CD8-positive, alpha-beta memory T cell (primary cell): Measurements from ENCODE around the gene B4GAT1. TPM values are rescaled to one million over a fixed set of nuclear protein-coding genes. Genes with fewer than 3 reads are reported as not detected.
A peak's percentile ranks its signal among the peaks of the same experiment; 100 is the strongest.

ENCODE experiments used
- CTCF ChIA-PET: fragments of 350-600 bp; sonication (Branson Sonifier 250); formaldehyde crosslinking; loops from one replicate; lab custom pipeline; 2021; ENCODE audit warnings: antibody characterized with exemption; lab: Charles Lee
- POLR2A ChIA-PET: fragments of 350-600 bp; sonication (Branson Sonifier 250); formaldehyde crosslinking; loops from one replicate; lab custom pipeline; 2021; ENCODE audit warnings: antibody characterized with exemption; lab: Charles Lee
- DNase-seq, 5 donors: peaks; one replicate each; pipeline versions ENCODE4 v3.0.0 to v3.0.0-alpha.2; 2020 to 2022; ENCODE audit warnings: mixed read lengths in 1 of 5
- H3K27ac ChIP-seq: one replicate; pipeline ENCODE4 v1.7.0; 2013; ENCODE audit warnings: low read depth, mild to moderate bottlenecking, low read length, moderate library complexity
- H3K27me3 ChIP-seq: 2 replicates; pipeline ENCODE4 v1.7.0; 2013; ENCODE audit warnings: low read length, mild to moderate bottlenecking; ENCODE audit not compliant: insufficient read depth, poor library complexity, severe bottlenecking
- H3K36me3 ChIP-seq: 2 replicates; pipeline ENCODE4 v1.7.0; 2013; ENCODE audit warnings: mild to moderate bottlenecking, low read length, moderate library complexity; ENCODE audit not compliant: insufficient read depth
- H3K4me1 ChIP-seq: 2 replicates; pipeline ENCODE4 v1.7.0; 2013; ENCODE audit warnings: mild to moderate bottlenecking, low read length, moderate library complexity; ENCODE audit not compliant: insufficient read depth
- H3K4me3 ChIP-seq: 2 replicates; pipeline ENCODE4 v1.7.0; 2013; ENCODE audit warnings: mild to moderate bottlenecking, low read length
- H3K9me3 ChIP-seq: 2 replicates; pipeline ENCODE4 v1.7.0; 2013; ENCODE audit warnings: mild to moderate bottlenecking, low read length
- H3K27ac Mint-ChIP-seq, 8 donors: one replicate each; pipeline ENCODE4 v1.8.0; 2020 to 2021; ENCODE audit warnings: mixed read lengths in 8 of 8, mild to moderate bottlenecking in 6 of 8, inconsistent platforms in 3 of 8, moderate library complexity in 3 of 8
- H3K27me3 Mint-ChIP-seq, 2 donors: one replicate each; pipeline ENCODE4 v1.8.0; 2020 to 2021; ENCODE audit warnings: mixed read lengths in 2 of 2, mild to moderate bottlenecking in 1 of 2, moderate library complexity in 1 of 2
- H3K36me3 Mint-ChIP-seq, 3 donors: one replicate each; pipeline ENCODE4 v1.8.0; 2020 to 2021; ENCODE audit warnings: mixed read lengths in 3 of 3, inconsistent platforms in 1 of 3, mild to moderate bottlenecking in 1 of 3
- H3K4me1 Mint-ChIP-seq, 3 donors: one replicate each; pipeline ENCODE4 v1.8.0; 2020 to 2021; ENCODE audit warnings: mixed read lengths in 3 of 3, inconsistent platforms in 1 of 3, mild to moderate bottlenecking in 1 of 3
- H3K4me3 Mint-ChIP-seq, 7 donors: one replicate each; pipeline ENCODE4 v1.8.0; 2020 to 2021; ENCODE audit warnings: mixed read lengths in 7 of 7, mild to moderate bottlenecking in 6 of 7, moderate library complexity in 4 of 7, inconsistent platforms in 2 of 7
- H3K9me3 Mint-ChIP-seq, 5 donors: one replicate each; pipeline ENCODE4 v1.8.0; 2020 to 2022; ENCODE audit warnings: mixed read lengths in 5 of 5, mild to moderate bottlenecking in 3 of 5, moderate library complexity in 2 of 5, inconsistent platforms in 1 of 5
- polyA plus RNA-seq: library from polyadenylated mRNA; unstranded; fragments of 300-500 nt; fragmentation: Illumina TruSeq; gene quantifications from one replicate; pipeline ENCODE4 v1.2.3, GENCODE V29; 2021
- total RNA-seq, 2 experiments: library from RNA; stranded (reverse); gene quantifications; one replicate each; pipeline ENCODE4 v1.2.3, GENCODE V29; 2021

The B4GAT1 gene
- total and polyA plus RNA-seq, 3 experiments from 2014 or later: 11.1 to 13.3 (median 13.0) TPM

DNA sequence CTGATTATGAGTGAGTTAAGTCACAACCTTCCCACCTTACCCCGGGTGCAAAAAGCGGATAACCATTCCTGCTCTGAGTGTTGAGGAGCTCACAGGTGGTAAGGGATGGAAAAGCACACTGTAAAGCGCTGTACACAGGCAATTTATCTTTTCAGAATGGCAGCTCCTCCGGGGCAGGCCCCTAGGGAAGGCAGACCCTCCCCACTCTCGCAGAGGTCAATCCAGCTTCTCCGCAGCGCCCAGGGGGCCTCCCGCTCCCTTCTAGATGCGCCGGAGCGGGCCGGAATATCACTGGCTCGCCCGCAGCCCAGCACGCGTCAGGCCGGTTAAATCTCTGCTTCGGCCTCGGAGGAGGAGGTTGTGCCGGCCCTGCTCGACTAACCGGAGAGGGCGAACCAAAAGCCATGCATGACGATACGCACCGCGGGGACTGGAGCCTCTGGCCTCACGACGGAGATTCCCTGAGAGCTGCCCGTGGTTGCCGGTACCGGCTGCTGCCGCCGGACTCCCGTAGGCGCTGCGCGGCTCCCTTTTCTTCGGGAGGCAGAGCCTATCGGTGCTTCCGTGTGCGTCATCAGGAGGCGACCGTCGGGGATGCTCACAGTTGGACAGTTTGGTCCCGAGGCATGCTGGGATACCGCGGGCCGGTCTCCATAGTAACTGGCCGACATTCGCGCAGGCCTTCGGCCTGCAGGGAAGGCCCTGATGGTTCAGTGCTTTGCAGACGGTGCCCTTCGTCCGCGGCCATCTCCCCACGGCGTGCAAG is 2.7 kb downstream of the B4GAT1 start, which contains the start of gene BRMS1:
Gene BRMS1, minus strand, starts transcription at position 555 of the 766 bp plus-strand sequence. CDS start 2,870 bp downstream, outside the sequence.
- POLR2A ChIA-PET: interaction anchor here (0.6 to 1.8 kb wide), 6 partner anchors 18 to 498 kb away, joined by 3 to 8 read pairs (median 6); partner anchors contain the start of genes CD248, RBM4 and SLC29A2
- peak within 1 kb of the TSS; percentile 96 to 99 (median 98) for H3K27ac Mint-ChIP-seq
- Histone ChIP-seq H3K36me3 (peaks cover 22% of the 10 kb centered on the region), H3K27me3 (no peaks in the 10 kb centered on the region), H3K4me1 (peaks cover 45% of the 10 kb centered on the region), H3K9me3 (no peaks in the 10 kb centered on the region), H3K4me3 (peak within 1 kb of the TSS; percentile 96), H3K27ac (peak within 1 kb of the TSS; percentile 92)
- H3K36me3 Mint-ChIP-seq: peaks cover 4 to 49% (median 8%) of the 10 kb centered on the region in 3 donors
- peak within 1 kb of the TSS; percentile 96 to 100 (median 97) for H3K4me3 Mint-ChIP-seq
- CTCF ChIA-PET: interaction anchor here (0.7 to 8.6 kb wide), 9 partner anchors 8 to 44 kb away, joined by 3 to 72 read pairs (median 6); partner anchors contain the start of genes RIN1 and SLC29A2
- peaks cover 43 to 65% (median 50%) of the 10 kb centered on the region in 3 donors for H3K4me1 Mint-ChIP-seq
- peak; percentile 92 to 98 (median 94) for DNase-seq
- H3K9me3 Mint-ChIP-seq: peaks cover 0 to 4% (median 0%) of the 10 kb centered on the region in 5 donors
- H3K27me3 Mint-ChIP-seq: peaks cover 0 to 10% of the 10 kb centered on the region in 2 donors

DNA sequence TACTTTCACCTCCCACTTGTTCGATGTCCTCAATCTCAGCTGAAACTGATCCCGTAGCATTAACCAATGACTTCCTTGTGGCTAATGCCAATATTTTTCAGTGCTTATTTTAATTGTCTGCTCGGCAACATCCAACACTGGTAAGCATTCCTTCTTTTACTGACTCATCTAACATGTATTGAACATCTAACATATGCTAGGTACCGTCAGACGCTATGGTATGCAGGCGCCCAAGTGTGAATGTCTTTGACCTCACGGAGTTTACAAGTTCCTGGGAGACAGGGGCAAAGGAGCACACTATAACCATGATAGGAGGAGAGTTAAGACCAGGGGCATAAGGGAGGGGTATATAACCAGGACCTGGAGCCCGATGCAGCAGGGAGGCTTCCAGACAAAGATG is 4.3 kb downstream of the B4GAT1 start:
- POLR2A ChIA-PET: interaction anchor here (0.5 kb wide), 1 partner anchor 1011 kb away, joined by 3 read pairs; no protein-coding TSS in a partner anchor
- Mint-ChIP-seq H3K27ac (peak overlapping the region in 5 of 8 donors; percentile 59 to 99 (median 68)), H3K4me1 (peaks cover 40 to 60% (median 48%) of the 10 kb centered on the region in 3 donors)

GRCh38 chr11:66341502-66342126 is 5.8 kb downstream of the B4GAT1 start:
- Histone ChIP-seq H3K9me3 (no peaks in the 10 kb centered on the region), H3K27me3 (no peaks in the 10 kb centered on the region), H3K36me3 (peaks cover 31% of the 10 kb centered on the region), H3K4me3 (no peak overlapping the region), H3K27ac (no peak overlapping the region), H3K4me1 (peaks cover 42% of the 10 kb centered on the region)
- CTCF ChIA-PET: interaction anchor here (8.6 kb wide), 1 partner anchor 29 kb away, joined by 72 read pairs; no protein-coding TSS in a partner anchor
- Mint-ChIP-seq H3K27me3 (peaks cover 0 to 4% of the 10 kb centered on the region in 2 donors), H3K4me1 (peaks cover 45 to 64% (median 49%) of the 10 kb centered on the region in 3 donors), H3K36me3 (peaks cover 4 to 75% (median 11%) of the 10 kb centered on the region in 3 donors), H3K4me3 (peak overlapping the region in 3 of 7 donors; percentile 31 to 66 (median 51)), H3K9me3 (no peaks in the 10 kb centered on the region), H3K27ac (peak overlapping the region in 2 of 8 donors; percentile 23 to 63)
- POLR2A ChIA-PET: no interaction called here
- DNase-seq: peak in 1 of 5 donors; percentile 24

More for the DNA sequence above, 4.3 kb downstream of the B4GAT1 start:
- H3K4me3 ChIP-seq: no peak overlapping the region
- H3K27me3 ChIP-seq: no peaks in the 10 kb centered on the region
- H3K9me3 Mint-ChIP-seq: peaks cover 0 to 4% (median 0%) of the 10 kb centered on the region in 5 donors
- CTCF ChIA-PET: interaction anchor here (0.9 to 8.6 kb wide), 3 partner anchors 31 to 46 kb away, joined by 3 to 72 read pairs (median 6); no protein-coding TSS in a partner anchor
- DNase-seq: peak in 1 of 5 donors; percentile 30
- H3K27ac ChIP-seq: no peak overlapping the region
- peak overlapping the region; percentile 96 to 100 (median 97) for H3K4me3 Mint-ChIP-seq
- H3K9me3 ChIP-seq: no peaks in the 10 kb centered on the region
- H3K36me3 Mint-ChIP-seq: peaks cover 4 to 64% (median 11%) of the 10 kb centered on the region in 3 donors
- H3K27me3 Mint-ChIP-seq: peaks cover 0 to 9% of the 10 kb centered on the region in 2 donors
- peaks cover 41% of the 10 kb centered on the region for H3K4me1 ChIP-seq
- peaks cover 31% of the 10 kb centered on the region for H3K36me3 ChIP-seq

- Mint-ChIP-seq H3K27ac (no peak overlapping the region), H3K36me3 (peaks cover 4 to 76% (median 11%) of the 10 kb centered on the region in 3 donors), H3K4me3 (no peak overlapping the region), H3K4me1 (peaks cover 49 to 62% (median 51%) of the 10 kb centered on the region in 3 donors), H3K27me3 (peaks cover 0 to 3% of the 10 kb centered on the region in 2 donors), H3K9me3 (no peaks in the 10 kb centered on the region)
- CTCF ChIA-PET: interaction anchor here (0.8 to 8.6 kb wide), 3 partner anchors 24 to 28 kb away, joined by 3 to 72 read pairs (median 3); partner anchors contain the start of gene CD248
- Histone ChIP-seq H3K4me1 (peaks cover 41% of the 10 kb centered on the region), H3K36me3 (peaks cover 31% of the 10 kb centered on the region), H3K9me3 (no peaks in the 10 kb centered on the region), H3K27ac (no peak overlapping the region), H3K4me3 (no peak overlapping the region), H3K27me3 (no peaks in the 10 kb centered on the region)
- peak in 1 of 5 donors; percentile 35 for DNase-seq
- POLR2A ChIA-PET: no interaction called here
Observed at GRCh38 chr11:66340596-66341501, 6.6 kb downstream of the B4GAT1 start.

- ChIA-PET POLR2A (interaction anchor here (0.8 kb wide), 1 partner anchor 28 kb away, joined by 4 read pairs; no protein-coding TSS in a partner anchor), CTCF (interaction anchor here (1.2 to 8.6 kb wide), 3 partner anchors 23 to 49 kb away, joined by 3 to 72 read pairs (median 8); partner anchors contain the start of gene CD248)
- DNase-seq: peak in 1 of 5 donors; percentile 28
- Mint-ChIP-seq H3K27ac (no peak overlapping the region), H3K27me3 (peaks cover 0 to 3% of the 10 kb centered on the region in 2 donors), H3K4me3 (no peak overlapping the region), H3K36me3 (peaks cover 4 to 75% (median 11%) of the 10 kb centered on the region in 3 donors), H3K9me3 (no peaks in the 10 kb centered on the region), H3K4me1 (peaks cover 40 to 58% (median 42%) of the 10 kb centered on the region in 3 donors)
- no peak overlapping the region for H3K4me3 ChIP-seq
- no peaks in the 10 kb centered on the region for H3K9me3 ChIP-seq
- H3K4me1 ChIP-seq: peaks cover 39% of the 10 kb centered on the region
- no peak overlapping the region for H3K27ac ChIP-seq
- peaks cover 31% of the 10 kb centered on the region for H3K36me3 ChIP-seq
- no peaks in the 10 kb centered on the region for H3K27me3 ChIP-seq
Observed at GRCh38 chr11:66339686-66340483, 7.5 kb downstream of the B4GAT1 start.

GRCh38 chr11:66339162-66339675 is 8.2 kb downstream of the B4GAT1 start:
- Mint-ChIP-seq H3K36me3 (peaks cover 4 to 69% (median 12%) of the 10 kb centered on the region in 3 donors), H3K4me3 (peak overlapping the region in 1 of 7 donors; percentile 29), H3K4me1 (peaks cover 33 to 51% (median 37%) of the 10 kb centered on the region in 3 donors), H3K27me3 (peaks cover 0 to 3% of the 10 kb centered on the region in 2 donors), H3K27ac (peak overlapping the region in 1 of 8 donors; percentile 66), H3K9me3 (no peaks in the 10 kb centered on the region)
- no peak overlapping the region for H3K4me3 ChIP-seq
- ChIA-PET CTCF (interaction anchor here (2.5 to 8.6 kb wide), 2 partner anchors 27 to 50 kb away, joined by 8 to 72 read pairs; no protein-coding TSS in a partner anchor), POLR2A (interaction anchor here (0.8 kb wide), 1 partner anchor 27 kb away, joined by 4 read pairs; no protein-coding TSS in a partner anchor)
- H3K36me3 ChIP-seq: peaks cover 31% of the 10 kb centered on the region
- no peaks in the 10 kb centered on the region for H3K27me3 ChIP-seq
- DNase-seq: peak in 1 of 5 donors; percentile 27
- peaks cover 34% of the 10 kb centered on the region for H3K4me1 ChIP-seq
- no peak overlapping the region for H3K27ac ChIP-seq
- H3K9me3 ChIP-seq: no peaks in the 10 kb centered on the region
